NCI-H2081 (cell line): ENCODE results near the gene NCEH1.

Experiments used
- DNase-seq, 2 experiments: peaks; one replicate each; lab custom pipeline; 2025; lab: John Stamatoyannopoulos, UW

Gene NCEH1

DNA sequence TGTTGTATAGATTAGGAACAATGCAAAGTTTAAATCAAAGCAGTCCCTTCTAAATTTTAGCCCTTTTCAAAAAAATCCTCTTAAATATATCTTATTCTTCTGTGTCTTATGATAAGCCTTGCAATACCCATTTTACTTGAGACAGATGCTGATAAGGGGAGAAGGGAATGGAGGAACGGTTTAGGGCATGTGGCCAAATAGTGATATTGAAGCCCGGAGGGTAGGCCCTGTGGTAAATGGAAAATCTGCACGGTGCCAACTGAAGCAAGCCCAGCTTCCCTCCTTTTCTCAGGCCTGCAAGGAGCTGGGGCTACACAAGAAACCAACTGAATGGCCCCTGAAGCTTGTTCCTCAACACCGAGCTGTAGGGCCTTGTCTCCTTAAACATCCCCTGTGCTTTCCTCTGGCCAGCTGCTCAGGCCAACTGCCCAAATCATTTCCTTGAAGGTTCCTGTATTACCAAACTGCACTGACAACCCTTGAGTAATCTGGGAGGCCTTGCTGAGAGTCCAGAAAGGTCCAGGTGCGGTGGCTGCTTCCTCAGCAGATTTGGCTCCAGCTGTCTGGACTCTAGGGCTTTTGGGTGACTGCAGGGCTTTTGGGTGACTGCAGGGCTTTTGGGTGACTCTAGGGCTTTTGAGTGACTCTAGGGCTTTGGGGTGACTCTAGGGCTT, 67.2 kb downstream of the NCEH1 start:
- no peak for DNase-seq

DNA sequence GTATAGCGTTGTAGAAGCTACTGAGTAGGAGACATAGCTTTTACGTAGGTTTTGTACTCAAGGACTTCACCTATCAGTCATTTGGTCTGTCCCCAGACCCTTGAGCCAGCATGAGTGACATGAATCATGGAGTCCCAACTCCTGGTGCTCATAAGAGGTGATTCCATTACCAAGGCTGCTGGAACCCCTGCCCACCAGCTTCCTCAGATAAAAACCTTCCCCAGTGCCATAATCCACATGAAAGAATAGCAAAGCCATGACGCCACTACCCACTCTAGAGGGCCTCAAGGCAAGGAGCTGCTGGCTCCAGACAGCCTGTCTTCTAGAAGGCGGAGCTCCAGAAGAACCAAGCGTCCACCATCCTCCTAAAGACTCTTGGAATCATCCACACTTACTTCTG, 69.6 kb downstream of the NCEH1 start:
- DNase-seq, result no peak

DNA sequence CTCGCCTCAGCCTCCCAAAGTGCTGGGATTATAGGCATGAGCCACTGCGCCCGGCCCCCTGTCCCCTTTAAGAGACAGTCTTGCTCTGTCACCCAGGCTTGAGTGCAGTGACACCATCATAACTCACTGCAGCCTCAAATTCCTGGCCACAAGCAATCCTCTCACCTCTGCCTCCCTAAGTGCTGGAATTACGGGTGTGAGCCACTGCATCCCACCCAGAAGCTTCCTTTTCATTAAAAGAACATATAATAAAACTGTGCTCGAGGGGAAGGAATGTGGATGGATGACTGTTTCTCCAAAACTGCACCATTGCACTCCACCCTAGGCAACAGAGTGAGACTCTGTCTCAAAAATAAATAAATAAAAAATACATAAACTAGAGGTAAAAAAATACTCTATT, 70.1 kb downstream of the NCEH1 start:
- DNase-seq, result no peak

DNA sequence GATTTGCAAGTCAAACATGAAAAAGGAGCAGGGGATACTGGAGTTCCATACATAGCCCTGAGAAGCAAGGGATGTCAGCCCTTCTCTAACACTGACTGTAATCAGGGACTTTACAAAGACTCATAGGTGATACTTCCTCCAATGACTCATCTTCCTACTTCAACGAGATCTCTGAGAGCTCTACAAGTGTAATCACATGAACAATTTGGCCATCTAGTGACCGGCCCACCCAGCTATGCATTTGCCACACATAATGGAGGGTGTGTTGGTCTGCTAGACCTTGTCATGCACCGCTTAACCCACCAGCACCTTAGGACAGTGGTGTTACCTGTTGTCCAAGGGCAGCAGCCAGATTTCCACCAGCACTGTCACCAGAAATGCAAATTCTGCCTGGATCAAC, 75.3 kb downstream of the NCEH1 start:
- no peak for DNase-seq

DNA sequence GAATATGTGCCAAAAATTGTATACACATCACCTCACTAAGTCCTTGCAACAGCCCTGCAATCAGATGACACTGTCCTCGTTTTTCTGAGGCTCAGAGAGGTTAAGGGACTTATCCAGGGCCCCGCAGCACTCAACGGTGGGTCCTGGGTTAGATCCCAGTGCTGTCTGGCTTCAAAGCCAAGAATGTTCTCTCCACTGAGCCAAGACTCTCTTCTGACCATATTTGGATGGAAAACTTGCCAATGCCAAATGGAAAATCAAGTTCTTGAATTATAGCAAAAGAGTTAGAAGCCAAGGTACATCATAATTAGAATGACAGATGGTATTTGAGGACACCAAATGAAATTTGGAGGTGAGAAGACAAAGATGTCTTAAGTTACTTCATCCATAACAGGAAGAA, 75.9 kb downstream of the NCEH1 start:
- DNase-seq, result no peak

DNA sequence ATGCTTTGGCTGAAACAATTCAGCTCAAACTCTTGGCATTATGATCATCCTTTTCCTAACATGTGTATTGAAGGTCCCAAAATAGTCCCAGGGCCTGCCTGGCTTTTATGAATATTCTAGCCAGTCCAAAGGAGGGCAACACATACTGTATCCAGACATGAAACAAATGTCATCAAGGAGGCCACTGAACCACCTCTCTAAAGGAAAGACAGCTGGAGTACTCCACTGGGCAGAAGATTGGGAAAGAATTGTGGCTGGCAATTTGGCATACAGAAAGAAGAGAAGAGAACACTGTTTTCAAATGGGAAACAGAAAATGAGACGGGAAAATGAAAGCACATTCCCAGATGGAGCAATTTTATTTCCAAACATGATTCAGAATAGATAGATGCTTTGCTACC, 80.6 kb downstream of the NCEH1 start:
- DNase-seq, result no peak

DNA sequence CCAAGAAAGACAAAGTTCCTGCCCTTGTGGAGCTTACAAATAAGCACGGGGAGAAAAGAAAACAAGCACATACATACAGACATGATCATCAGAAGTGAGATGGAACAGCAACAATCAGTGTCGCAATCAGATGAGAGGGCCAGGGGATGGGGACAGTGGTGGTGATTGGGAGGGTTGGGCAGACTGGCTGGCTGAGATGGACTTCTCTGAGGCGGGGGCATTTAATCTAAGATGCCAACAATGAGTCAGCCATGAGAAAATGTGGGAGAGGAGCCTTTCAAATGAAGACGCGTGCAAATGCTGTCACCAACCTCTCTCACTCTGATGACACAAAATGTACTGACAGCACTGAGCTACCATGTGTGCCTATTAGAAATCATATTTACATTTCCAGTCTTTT, 81.4 kb downstream of the NCEH1 start:
- DNase-seq, result no peak

DNA sequence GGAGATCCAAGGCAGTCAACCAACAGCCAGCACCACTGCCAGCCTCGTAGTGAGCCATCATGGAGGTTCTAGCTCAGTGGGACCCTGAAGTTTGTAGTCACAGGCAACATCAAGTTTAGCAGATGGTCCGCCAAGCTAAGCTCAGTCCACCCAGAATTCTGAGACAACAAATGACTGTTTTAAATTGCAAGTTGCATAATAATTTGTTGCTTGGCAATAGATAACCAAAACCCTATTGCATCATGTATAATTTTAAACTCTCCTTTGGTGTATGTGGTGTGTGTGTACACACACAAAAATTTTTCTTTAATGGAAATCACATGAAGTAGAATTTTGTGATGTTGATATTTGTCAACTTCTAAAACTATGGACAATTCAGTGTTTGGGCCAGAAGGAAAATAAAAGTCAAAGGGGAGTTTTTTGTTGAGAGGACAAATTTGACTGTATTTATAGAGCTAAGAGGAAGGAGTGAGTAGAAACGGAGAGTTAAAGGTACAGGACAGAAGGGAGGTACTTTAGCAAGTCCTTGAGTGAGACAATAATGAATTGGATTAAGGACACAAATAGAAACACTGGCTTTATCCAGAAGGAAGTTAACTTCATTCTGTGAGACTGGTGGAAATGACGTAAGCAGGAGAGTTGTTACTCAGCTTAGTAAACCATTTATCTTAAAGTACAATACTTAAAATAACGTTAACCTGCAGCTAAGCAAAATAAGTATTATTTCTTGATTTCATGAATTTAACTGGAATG, 83.6 kb downstream of the NCEH1 start:
- DNase-seq, result no peak

DNA sequence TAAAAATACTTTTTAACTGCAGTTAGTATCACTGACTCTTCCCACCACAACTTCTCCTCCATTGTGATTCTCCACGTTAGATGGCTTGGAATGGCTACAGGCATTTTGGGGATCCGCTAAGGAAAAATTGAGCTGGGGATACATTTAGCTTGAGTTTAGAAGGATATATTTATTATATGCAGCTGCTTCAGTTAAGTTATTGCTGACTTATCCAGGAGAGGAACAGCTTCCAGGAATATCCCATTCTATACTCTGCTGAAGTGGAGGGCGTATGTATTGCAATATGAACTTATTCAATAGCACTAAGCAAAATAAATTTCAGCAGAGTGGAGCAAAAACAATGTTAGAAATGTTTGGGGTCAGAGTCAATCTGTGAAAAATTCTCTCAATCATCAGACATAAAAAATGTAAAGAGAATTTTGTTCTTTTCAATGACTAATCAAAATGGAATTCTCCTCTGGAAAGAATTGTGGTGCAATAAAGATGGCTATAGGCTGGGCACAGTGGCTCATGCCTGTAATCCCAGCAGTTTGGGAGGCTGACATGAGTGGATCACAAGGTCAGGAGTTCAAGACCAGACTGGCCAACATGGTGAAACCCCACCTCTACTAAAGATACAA, 84.7 kb downstream of the NCEH1 start:
- no peak for DNase-seq

DNA sequence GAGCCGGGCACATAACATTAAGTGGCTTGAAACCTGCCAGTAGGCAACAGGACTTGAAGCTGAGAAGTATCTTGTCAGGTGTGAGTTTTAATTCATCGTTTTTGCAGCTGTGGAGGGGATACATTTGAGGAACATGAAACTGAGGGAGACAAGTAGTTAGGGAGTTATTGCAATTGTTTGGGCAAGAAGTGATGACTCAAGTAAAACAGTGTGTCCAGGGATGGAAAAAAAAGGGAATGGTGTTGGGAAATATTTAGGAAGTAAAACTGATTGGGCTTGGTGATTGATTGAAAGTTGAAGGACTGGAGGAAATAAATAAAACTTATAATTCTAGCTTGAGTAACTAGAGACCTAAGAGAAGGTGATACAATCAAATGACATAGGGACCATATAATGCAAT, 85.5 kb downstream of the NCEH1 start:
- DNase-seq, result no peak

DNA sequence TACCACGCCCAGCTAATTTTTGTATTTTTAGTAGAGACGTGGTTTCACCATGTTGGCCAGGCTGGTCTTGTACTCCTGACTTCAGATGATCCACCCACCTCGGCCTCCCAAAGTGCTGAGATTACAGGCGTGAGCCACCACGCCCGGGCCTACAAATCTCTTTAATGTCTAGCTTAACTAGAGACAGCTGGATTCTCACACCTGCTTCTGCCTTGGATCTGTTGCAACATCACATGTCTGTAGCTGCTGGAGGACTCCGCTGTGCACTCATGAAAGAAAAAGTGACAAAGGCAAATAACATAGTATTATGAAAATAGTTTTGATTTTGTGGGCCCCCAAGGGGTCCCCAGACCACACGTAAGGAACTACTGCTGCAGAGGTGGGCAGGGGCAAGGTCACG, 85.9 kb downstream of the NCEH1 start:
- DNase-seq, result no peak

DNA sequence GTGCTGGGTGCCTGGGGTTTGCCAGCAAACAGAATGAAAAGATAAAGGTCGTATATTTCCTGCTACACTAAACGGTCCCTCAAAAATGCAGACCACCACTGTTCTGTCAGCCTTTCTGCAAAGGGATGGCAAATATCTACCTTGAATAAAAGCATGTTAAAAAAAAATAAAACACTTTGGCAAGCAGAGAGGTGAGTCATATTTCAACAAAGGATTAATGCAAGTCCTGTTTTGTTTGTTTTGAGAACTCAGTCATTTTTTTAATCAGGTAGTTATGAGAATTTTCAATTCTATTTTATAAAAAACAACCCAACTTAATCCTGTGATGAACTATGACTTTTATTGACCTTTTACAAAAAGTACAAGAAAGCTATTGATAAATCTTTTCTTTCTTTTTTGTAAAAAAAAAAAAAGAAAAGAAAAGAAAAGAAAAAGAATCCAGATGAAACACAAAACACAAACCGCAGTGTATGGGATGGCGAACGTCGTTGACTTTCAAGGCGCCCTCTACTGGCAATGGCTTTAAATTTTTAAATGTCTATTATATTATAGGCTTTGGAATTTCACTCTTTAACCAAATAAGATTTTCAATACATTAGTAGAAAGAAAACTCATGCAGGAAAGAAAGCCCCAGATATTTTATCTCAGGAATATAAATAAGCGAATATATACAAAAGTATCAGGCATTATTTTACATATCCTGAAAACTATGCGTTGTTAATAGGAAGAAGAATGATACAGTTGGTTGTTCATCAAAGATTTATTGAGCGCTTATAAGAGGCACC, 87.8 kb downstream of the NCEH1 start:
- DNase-seq, result peak; percentile 52 to 58

DNA sequence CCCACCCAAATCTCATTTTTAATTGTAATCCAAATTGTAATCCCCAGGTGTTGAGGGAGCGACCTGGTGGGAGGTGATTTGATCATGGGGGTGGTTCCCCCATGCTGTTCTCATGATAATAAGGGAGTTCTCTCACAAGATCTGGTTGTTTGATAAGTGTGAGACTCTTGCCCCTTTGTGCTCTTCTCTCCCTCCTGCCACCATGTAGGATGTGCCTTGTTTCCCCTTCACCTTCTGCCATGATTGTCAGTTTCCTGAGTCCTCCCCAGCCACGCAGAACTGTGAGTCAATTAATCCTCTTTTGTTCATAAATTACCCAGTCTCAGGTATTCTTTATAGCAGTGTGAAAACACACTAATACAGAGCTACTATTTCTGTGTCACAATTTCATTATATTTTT, 88.7 kb downstream of the NCEH1 start:
- no peak for DNase-seq

DNA sequence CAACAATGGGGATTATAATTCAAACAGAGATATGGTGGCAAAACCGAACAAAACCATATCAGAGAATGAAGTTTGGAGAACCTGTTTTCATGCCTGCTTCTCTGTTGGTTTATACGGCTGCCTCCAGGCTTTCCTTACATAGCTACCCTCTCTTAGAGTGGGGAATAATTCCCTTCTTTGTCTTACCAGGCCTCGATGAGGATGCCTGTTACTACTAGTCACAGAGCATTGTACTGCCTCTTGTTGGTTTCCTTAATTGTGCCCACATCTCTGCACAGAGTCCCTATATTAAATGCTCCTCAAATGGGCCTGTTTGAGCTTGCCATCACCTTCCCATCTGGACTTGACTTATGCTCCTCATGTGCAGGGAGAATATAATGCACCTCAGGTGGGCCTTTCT, 92.9 kb downstream of the NCEH1 start:
- DNase-seq, result no peak

DNA sequence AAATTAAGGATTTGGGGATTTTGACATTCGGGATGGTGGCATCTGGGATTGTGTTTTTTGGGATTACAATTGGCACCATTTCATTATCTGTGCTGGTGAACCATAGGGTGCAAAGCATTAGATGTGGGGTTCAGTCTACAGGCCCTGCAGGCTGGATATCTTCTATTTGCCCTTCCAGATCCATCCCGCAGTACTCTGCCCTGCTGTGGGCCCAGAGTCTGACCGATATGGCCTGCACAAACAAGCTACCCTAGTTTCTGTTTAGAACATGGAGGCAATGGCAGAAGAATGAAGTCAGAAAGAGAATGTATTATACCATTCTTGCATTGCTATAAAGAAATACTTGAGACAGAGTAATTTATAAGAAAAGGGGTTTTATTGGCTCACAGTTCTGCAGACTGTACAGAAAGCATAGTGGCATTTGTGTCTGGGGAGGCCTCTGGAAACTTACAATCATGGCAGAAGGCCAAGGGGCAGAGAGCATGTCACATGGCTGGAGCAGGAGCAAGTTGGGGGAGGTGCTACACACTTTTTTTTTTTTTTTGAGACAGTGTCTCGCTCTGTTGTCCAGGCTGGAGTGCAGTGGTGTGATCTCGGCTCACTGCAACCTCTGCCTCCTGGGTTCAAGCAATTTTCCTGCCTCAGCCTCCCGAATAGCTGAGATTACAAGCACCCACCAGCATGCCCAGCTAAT, 93.7 kb downstream of the NCEH1 start:
- DNase-seq, result no peak

DNA sequence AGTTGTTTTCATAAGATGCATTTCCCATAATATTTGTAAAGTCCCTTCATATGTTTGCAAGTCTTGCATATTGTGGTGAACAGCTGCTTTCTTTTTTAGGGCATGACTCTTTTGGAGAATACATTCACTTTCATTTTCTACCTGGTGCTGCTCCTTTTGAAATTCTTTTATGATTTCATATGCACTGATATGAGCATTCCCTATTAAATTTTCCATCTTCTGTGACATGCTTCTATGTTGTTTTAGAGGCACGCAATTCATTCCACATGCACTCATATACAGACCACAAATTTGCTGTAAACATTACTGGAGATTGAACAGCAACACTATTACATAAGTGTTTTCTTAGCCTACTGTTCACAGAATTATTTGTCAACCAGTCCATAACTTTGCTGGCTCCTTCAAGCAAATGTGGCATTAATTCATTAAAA, 94.8 kb downstream of the NCEH1 start:
- no peak for DNase-seq

DNA sequence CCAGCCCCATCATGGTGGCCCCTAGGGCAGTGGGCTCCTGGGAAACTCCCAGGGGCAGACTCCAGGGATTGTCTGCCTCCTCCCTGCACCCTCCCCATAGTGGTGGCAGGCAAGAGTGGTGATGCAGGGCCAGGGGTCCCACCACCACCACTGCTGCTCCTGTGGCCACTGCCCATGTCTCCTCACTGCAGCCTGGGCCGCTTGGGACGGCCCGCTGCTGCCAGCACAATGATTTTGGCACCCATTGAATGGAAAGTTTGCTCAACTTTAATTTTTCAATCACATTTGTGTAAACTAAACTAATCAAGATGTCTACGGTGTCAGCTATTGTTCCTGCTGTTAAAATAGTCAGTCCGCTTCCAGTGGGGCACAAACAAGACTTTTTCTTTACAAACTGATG, 95.6 kb downstream of the NCEH1 start:
- DNase-seq, result no peak

DNA sequence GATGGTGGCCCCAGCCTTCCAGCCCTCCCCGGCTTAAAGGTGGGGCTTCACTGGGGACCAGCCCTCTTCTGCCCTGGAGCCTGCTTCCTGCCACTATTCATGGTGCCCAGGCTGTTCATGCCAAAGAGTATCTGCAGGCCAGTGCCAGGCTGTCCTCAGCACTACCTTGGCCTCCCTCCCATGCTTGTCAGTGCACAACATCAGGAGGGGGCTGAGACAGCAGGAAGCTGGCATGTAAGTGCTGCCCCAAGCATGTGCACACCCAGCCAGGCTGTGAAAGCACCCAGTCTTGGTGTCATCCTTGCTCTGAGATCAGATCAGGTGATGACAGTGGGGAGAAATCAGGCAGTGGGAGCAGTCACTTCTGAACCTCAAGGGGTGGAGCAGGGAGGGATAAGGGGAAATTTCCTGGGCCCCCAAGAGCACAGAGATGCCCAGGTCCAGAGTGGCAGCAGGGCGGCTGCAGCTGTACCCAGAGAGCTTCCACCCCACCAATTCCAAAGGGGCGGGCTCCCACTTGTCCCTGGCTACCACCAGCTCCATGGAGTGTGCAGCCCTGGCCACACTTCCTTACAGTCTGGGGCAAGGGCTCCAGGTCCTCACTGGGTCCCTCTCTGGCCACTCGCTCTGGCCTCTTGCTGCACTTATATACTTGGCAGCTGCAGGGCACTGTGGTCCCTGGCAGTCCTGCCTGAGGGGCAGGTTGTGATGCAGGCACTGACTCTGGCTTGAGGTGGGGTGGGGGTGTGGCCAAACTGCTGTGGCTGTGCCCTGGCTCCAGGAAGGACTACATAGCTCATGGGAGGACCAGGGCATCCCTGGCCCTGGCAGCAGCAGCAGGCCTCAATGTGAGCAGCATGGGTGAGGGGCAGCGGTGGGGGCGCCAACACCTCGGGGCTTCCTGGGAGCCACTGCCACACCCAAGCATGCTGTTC, 96.3 kb downstream of the NCEH1 start:
- DNase-seq, result no peak

DNA sequence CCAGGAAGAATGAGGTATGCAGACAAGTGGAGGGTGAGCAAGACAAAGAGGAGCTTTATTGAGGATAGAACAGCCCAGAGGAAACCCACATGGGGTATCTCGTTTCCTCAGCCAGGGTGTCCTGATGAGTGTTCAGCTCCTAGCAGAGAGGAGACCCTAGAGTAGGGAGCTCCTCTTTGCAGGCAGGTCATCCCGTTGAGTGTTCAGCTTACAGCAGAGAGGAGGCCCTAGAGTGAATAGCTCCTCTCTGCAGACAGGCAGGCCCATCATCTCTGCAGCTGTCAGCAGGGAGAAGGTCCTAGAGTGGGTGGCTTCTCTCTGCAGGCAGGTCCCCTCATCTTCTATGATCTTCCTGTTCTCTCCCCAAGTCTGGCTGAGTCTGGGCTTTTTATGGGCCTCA, 97.0 kb downstream of the NCEH1 start:
- no peak for DNase-seq

DNA sequence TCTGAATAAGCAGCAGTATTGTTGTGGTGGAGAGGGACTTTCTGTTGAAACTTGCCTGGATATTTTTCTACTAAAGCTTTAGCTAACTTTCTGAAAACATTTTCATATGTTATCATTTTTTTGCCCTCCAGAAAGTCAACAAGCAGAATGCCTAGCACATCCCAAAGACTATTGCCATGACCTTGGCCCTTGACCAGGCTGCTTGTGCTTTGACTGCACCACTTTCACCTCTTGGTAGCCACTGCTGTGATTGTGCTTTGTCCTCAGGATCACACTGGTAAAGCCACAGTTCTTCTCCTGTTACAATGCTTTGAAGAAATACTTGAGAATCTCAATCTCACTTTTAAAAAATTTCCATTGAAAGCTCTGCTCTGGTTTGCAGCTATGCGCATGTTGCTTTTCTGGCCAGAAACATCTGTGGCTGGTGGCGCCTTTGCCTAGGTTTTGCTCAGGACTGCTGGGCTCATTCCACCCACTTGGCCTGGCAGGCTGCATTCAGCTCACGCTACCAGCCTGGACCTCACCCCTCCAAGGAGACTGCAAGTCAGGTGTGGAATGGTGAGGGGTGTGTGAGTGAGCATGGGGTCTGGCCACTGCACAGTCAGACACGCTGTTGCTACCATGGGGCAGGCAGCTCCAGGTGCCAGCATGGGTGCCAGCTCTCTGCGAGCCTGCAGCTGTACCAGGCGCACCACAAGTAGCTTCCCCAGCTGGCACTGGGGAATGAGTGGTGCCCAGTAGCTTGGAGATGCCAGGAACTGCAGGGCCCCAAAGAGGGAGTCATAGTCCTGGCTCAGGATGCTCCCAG, 97.8 kb downstream of the NCEH1 start:
- DNase-seq, result no peak
